HG02642 (cell line): ENCODE measurements around the gene NF1.
"Not testable (repeated sequence)": the region's sequence is repeated elsewhere in the genome, so short reads cannot be mapped to it uniquely, and the experiment has no call there.

Experiments used
- ATAC-seq: cut with Tn5 transposase; IDR thresholded peaks from one replicate; pipeline ENCODE4 v1.9.1; 2021; ENCODE audit warnings: mild to moderate bottlenecking; ENCODE audit not compliant: unreplicated experiment, poor library complexity

NF1 gene

DNA sequence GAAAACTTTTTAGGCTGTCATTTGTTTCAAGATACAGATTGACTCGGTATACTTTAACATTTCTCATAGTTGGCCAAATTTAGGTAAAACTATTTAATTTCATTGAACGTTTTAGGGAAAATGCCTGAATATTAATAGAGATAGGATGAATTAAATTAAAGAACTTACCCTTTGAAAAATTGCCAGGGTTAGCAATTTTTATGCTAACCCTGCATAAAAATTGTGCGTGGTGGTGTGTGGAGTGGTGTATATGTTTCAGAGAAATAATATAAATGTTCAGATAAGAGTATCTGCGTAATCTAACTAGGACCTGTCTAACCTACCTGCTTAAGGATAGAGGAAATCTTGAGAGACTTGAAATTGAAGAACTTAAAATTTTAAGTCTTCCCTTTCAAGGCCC, 21.4 kb downstream of the NF1 start:
- no peak for ATAC-seq

DNA sequence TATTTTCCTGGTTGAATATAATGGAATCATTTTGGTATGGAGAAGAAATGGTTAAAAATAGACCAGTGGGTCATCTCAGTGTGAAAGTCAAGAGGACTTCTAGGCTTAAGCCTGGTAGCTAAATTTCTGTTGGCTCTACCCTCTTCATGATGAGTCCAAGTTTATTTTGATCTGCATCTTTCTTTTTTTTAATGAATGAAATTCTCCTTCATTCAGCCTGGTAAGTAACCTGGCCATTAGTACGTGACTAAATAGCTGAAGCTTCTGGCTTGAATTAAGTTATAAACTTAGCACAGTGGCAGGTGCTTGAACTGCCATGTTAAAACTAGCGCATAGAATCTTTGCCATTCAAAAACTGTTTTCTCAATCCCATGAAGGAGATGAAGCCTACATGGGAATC, 28.0 kb downstream of the NF1 start:
- no peak for ATAC-seq

DNA sequence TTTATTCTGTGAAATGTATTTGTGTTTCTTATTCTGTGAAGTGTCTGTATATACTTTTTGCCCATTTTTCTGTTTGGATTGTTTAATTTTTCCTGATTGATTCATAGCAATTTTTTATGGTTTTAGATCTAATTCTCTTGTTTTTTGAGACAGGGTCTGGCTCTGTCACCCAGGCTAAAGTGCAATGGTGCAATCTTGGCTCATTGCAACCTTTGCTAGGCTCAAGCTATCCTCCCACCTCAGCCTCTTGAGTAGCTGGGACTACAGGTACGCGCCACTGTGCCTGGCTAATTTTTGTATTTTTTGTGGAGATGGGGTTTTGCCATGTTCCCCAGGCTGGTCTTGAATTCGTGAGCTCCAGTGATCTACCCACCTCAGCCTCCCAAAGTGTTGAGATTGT, 31.5 kb downstream of the NF1 start:
- no peak for ATAC-seq

DNA sequence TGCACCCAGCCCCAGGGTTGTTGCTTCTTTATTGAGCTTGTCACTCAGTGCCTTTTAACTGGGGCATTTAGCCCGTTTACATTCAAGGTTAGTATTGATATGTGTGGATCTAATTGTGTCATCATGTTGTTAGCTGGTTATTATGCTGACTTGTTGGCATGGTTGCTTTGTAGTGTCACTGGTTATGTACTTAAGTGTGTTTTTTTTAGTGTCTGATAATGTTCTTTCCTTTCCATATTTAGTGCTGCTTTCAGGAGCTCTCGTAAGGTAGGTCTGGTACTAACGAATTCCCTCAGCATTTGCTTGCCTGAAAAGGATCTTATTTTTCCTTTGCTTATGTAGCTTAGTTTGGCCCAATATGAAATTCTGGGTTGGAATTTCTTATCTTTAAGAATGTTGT, 33.5 kb downstream of the NF1 start:
- ATAC-seq, result no peak

DNA sequence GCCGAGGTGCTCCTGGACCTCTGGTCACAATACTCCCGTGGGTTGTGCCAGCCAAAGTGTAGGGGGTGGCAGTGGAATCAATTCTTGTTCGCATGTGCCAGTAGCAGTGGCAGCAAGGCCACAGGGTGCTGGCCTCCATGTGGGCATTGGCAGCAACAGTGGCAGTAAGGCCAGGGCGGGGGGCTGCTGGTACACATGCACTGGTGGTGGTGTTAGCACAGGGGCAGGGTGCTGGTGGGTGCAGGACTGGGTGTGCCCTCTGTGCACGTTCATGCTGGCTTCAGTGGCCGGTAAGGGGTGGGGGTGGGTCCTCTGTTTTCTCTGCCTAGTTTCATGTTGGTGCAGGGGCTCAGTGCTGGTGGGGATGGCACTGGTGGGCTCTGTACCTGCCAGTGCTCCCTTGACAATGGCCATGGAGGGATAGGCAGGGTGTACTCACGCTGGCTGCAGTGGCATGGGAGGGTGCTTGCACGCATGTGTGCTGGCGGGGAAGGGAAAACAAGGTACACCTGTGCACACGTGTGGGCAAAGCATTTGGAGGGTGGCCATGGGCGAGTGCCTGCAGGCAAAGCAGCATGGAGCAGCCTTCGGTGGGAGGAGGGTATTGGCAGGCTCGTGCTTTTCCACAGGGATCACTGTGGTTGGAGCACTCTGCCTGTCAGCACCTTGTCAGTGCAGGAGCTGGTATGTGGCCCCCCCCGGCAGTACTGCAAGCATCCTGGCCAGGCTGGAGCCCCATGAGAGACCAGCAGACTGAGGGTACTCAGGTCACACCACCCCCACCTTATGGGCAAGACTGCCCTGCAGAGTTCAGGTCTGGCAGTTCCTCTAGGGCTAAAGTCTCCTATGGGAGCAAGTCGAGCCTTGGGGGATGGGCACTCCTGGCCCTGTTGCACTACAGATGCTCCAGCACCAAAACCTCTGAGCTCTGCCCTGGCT, 35.8 kb downstream of the NF1 start:
- no peak for ATAC-seq

DNA sequence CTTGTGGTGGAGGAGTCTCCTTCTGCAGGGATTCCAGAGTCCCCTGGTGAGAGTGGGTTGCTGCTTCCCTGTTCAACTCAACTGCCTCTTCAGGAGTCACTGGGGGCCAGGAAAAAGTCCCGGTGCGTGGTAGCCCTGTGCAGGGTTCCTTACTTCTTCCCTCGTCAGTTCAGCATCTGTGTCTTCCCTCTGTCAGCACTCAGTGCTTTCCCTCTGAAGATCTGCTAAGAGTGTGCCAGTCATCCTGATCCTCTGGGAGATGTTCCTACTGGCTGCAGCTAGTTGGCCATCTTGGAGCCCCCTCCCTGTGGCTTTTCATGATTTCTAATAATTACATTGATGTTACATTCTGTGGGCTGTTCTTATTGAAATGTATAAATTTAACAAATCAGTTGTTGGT, 36.5 kb downstream of the NF1 start:
- ATAC-seq, result no peak

DNA sequence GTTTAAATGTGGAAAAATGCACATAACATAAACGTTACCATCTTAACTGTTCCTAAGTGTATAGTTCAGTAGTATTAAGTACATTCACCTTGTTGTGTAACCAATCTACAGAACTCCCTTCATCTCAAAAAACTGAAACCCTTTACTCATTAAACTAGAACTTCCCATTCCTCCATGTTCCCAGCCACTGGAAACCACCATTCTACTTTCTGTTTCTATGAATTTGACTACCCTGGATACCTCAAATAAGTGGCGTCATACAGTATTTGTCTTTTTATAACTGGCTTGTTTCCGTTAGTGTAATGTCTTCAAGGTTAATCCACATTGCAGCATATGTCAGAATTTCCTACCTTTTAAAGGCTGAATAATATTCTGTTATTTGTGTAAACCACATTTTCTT, 38.2 kb downstream of the NF1 start:
- no peak for ATAC-seq

DNA sequence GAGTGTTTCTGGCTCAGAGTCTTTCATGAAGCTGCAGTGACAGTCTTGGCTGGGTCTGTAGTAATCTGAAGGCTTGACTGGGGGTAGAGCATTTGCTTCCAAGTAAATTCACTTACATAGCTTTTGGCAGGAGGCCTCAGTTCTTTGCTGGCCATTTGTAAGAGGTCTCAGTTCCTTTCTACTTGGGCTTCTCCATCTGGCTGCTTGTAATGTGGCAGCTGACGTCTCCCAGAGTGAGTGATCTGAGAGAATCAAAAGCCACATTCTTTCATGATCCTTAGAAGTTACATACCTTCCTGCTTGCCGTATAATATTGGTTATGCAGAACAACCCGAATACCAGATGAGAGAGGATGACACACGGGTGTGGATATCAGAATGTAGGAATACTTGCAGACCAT, 39.8 kb downstream of the NF1 start:
- no peak for ATAC-seq

DNA sequence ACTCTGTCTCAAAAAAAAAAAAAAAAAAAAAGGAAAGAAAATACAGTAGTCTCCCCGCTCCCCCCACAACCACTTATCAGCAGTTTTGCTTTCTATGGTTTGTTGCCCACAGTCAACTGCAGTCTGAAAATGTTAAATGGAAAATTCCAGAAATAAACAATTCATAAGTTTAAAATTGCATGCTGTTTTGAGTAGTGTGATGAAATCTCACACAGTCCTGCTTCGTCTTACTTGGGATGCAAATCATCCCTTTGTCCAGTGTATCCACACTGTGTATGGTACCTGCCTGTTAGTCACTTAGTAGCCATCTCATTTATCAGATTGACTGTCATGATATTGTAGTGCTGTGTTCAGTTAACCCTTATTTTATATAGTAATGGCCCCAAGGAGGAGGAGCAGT, 41.5 kb downstream of the NF1 start:
- no peak for ATAC-seq

DNA sequence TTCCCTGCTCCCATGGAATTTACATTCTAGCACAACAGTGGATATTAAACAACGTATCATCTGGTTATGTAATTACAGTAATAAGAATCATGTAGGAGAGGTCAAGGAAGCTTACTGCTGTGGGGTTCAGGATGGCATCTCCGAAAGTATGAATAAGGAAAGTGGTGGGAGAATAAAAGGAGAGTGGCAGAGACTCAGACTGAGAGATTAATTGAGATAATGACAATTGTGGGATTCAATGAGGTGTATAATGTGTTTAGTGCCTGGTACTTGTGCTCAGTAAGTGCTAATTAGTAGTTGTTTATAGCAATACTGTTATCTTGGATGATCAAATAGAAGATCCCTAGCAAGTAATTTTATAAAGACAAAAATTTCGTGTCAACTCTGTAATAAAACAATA, 45.3 kb downstream of the NF1 start:
- ATAC-seq, result no peak

DNA sequence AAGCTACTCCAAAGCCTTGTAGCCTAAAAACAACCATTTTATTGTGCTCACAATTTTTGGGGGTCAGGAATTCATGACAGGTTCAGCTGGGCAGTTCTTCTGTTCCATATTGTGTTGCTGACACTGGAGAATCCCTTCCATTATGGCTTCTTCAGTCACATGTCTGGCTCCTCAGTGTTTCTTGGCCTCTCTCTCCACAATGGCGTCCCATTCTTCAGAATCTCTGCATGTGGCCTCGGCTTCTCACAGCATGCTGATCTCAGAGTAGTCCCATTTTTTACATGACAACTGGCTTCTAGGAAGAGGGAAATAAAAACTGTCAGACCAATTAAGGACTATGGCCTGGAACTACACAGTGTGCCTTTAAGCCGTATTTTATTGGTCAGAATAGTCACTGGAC, 49.7 kb downstream of the NF1 start:
- ATAC-seq, result no peak

DNA sequence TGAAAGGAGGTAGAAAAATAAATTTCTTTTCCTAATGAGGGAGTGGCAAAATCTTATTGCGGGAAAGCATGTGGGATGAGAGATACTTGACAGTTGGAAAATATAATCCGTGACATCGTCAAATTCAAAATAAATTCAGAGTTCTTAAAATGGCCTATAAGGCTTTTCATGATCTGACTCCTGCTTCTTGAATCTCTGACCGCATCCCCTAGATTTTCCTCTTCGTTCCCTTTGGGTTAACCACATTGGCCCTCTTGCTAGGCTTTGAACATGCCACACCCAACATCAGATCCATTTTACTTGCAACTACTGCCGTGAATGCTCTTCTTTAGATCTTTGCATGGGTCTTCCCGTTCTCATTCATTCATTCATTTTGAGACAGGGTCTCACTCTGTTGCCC, 50.1 kb downstream of the NF1 start:
- ATAC-seq, result no peak

DNA sequence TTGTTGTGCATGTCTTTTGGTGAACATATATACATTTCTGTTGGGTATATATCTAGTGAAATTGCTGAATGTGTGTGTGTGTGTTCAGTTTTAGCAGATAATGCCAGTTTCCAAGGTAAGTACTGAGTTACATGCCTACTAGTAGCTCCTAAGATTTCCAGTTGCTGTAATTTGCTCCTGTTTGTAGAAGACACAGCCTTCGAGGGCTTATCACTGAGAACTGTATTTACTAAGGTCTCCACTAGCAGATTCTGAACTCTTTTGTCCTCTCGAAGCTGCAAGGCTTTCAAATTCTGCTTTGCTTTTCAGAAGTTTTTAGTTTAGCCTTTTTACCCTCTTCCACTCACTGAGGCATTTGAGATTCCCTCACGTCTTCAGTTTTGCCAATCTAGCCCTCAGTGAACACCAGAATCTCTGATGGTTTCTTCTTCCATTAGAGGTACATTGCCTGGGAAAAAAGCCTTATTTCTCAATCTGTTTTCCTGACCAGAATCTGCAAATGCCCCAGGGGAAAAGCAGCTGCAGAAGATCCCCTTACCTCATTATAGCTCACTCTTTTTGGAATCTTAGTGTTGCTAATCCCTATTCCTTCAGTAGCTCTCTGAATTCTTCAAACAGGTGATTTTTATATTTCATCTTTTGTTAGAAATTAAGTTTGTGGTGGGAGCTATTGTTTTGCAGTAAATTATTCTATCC, 52.9 kb downstream of the NF1 start:
- no peak for ATAC-seq

DNA sequence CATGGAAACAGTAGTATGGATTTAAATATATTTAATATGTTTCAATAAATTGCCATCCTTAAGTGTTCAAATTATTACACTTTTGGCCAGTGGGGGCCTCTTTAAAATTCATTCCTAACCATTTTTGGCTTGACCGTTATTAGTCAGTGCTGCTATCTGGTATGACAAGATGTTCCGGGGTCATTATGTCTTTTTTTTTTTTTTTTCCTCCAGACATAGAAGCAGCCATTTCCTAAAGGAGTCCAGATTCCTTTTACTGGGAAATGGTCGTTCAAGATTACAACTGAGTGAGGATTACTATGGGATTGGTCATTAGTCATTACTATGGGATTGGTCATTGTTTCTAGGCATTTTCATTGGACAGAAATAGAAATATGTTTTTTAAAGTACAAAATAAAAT, 53.4 kb downstream of the NF1 start:
- ATAC-seq, result no peak

DNA sequence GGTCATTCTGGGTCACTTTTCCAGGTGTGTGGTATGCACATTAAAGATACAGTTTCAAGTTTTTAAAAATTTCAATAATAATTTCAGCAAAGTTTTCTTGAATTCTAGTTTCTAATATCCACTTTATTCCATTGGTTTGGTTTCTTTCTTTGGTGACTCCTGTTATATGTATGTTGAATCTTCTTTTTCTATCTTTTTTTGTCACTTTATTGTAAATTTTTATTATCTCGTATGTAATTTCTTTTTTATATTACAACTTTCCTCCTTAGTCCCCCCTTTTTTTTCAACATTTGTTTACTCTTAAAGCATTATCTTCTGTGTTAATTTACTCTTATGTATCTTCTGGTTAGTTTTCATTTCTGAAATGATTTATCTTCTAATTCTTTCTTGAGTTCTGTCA, 57.5 kb downstream of the NF1 start:
- ATAC-seq, result no peak

DNA sequence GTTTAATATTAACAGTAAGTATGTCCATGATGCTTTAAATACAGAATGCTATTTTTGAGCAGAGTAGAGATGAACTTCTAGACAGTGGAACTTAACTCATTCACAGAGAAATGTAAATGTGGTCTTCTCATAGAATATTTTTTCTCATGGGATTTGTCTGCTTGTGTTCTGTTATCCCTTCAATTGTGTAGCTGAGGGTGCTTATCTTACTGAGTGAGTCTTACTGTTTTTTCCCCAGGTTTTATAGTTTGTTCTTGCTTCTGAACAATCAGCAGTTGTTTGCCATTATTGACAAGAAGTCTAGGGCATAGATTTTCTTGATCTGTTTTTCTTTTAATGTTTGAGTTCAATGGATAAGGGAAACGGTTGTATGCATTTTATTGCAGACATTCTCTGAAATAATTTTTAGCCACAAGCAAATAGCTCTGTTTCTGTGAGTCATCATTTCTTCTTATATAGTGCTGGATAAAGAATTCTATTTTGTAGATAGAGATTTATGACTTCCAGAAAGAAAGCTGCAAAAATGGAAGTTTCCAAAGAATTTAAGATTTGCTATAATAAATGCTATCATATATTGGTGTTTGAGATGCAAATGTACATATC, 60.5 kb downstream of the NF1 start:
- ATAC-seq, result no peak

DNA sequence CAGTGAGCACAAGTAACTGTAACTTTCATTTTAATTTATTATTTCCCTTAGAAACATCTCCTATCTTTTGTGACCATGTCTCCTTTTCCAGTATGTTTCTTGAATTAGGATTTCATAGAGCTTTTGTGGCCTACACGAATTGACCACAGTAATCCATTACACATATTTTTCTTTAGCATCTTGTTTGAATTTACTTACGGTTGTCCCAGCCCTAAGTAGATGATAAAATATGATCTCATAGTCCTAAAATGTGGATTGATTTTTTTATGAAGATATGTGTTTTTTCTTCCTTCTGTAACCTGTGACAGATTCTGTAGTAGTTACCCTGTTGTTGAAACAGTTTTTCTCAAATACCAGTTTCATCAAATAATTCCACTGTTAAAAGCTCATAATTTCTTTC, 61.5 kb downstream of the NF1 start:
- no peak for ATAC-seq

DNA sequence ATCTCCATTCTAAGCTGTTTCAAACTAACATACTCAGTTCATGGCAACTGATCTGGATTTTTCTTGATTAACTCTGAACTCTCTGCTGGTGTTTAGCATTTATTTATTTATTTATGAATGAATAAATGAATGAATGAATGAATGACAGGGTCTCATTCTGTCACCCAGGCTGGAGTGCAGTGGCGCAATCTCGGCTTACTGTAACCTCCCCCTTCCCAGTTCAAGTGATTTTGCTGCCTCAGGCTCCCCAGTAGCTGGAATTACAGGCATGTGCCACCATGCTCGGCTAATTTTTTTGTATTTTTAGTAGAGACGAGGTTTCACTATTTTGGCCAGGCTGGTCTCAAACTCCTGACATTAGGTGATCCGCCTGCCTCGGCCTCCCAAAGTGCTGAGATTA, 62.1 kb downstream of the NF1 start:
- ATAC-seq, result not testable (repeated sequence)

DNA sequence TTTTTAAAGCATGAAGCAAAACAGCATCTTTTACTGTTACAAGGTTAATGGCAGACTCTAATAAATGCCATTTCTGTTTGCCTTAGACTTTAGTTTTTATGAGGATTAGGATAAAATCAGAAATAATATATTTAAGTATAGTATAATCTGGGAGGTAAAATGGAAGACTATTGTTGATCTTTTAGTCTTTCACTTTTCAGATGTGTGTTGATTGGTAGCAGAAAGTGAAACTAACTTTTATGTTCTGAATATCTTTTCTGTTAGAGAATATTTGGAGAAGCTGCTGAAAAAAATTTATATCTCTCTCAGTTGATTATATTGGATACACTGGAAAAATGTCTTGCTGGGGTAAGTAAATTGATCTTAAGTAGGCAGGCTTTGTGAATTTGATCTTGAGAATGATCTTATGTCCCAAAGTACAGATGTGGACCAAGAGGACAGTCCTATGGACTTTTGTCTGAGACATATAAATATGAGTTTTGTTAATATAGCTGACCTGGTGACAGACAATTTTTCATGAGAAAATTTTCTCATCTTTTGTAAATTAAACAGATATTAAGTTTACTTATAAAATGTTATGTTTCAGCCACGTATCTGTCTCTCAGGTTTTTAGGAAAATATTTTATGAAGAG, 64.1 kb downstream of the NF1 start:
- ATAC-seq, result no peak

DNA sequence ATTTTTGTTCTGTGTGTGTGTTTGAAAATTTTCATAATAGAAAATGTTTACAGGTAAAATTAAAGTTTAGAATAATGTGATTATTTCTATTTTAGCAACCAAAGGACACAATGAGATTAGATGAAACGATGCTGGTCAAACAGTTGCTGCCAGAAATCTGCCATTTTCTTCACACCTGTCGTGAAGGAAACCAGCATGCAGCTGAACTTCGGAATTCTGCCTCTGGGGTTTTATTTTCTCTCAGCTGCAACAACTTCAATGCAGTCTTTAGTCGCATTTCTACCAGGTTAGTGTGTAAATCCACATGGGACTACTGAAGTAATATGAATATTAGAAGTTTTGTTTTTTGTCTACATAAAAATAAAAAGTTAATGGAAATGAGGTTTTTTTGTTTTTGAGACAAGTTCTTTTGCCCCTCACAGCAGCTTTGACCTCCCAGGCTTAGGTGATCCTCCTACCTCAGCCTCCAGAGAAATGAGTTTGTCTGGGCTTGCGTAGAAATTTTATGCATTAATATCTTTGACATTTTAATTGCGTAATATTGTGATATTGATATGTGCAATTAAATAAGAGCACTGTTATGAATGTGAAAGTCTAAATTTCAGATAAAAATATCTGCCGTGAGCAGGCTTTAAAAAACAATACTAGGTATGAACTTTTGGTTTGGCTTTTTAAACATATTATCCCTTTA, 68.5 kb downstream of the NF1 start:
- ATAC-seq, result no peak
